HG02852 (cell line): ENCODE data around the gene ANKRD50.

Experiments used
- ATAC-seq: cut with Tn5 transposase; IDR thresholded peaks from one replicate; pipeline ENCODE4 v1.9.1; 2021; ENCODE audit warnings: mild to moderate bottlenecking, moderate library complexity; ENCODE audit not compliant: unreplicated experiment

Gene ANKRD50

GRCh38 chr4:124710911-124711310 is 1.6 kb downstream of the ANKRD50 start:
- no peak for ATAC-seq

GRCh38 chr4:124710015-124710741 is 2.4 kb downstream of the ANKRD50 start:
- ATAC-seq = no peak

GRCh38 chr4:124708517-124709300 is 3.8 kb downstream of the ANKRD50 start:
- ATAC-seq = no peak

- ATAC-seq = no peak
Measured at GRCh38 chr4:124705393-124705792, 7.1 kb downstream of the ANKRD50 start.

- no peak for ATAC-seq
Measured at GRCh38 chr4:124703154-124703553, 9.4 kb downstream of the ANKRD50 start.

- no peak for ATAC-seq
Measured at GRCh38 chr4:124697441-124697840, 15.1 kb downstream of the ANKRD50 start.

GRCh38 chr4:124696182-124696581 is 16.4 kb downstream of the ANKRD50 start:
- ATAC-seq = no peak

GRCh38 chr4:124694946-124695598 is 17.5 kb downstream of the ANKRD50 start:
- ATAC-seq = no peak

GRCh38 chr4:124694306-124694705 is 18.2 kb downstream of the ANKRD50 start:
- ATAC-seq = no peak

- no peak for ATAC-seq
Measured at GRCh38 chr4:124691801-124692200, 20.7 kb downstream of the ANKRD50 start.

- no peak for ATAC-seq
Measured at GRCh38 chr4:124686279-124686678, 26.3 kb downstream of the ANKRD50 start.

GRCh38 chr4:124685851-124686250 is 26.7 kb downstream of the ANKRD50 start:
- ATAC-seq = no peak

- ATAC-seq = no peak
Measured at GRCh38 chr4:124684301-124684700, 28.2 kb downstream of the ANKRD50 start.

- no peak for ATAC-seq
Measured at GRCh38 chr4:124682384-124682783, 30.1 kb downstream of the ANKRD50 start.

GRCh38 chr4:124666496-124666895 is 46.0 kb downstream of the ANKRD50 start:
- ATAC-seq = no peak

- ATAC-seq = no peak
Measured at GRCh38 chr4:124658795-124659194, 53.7 kb downstream of the ANKRD50 start.

- no peak for ATAC-seq
Measured at GRCh38 chr4:124650614-124651013, 61.9 kb downstream of the ANKRD50 start.

GRCh38 chr4:124647599-124647998 is 64.9 kb downstream of the ANKRD50 start:
- no peak for ATAC-seq

- ATAC-seq = no peak
Measured at GRCh38 chr4:124644621-124645020, 67.9 kb downstream of the ANKRD50 start.

GRCh38 chr4:124642846-124643245 is 69.7 kb downstream of the ANKRD50 start:
- no peak for ATAC-seq

- no peak for ATAC-seq
Measured at GRCh38 chr4:124641715-124642381, 70.7 kb downstream of the ANKRD50 start.
